ENCODE measurements around the gene LRRC3C.

LRRC3C gene

DNA sequence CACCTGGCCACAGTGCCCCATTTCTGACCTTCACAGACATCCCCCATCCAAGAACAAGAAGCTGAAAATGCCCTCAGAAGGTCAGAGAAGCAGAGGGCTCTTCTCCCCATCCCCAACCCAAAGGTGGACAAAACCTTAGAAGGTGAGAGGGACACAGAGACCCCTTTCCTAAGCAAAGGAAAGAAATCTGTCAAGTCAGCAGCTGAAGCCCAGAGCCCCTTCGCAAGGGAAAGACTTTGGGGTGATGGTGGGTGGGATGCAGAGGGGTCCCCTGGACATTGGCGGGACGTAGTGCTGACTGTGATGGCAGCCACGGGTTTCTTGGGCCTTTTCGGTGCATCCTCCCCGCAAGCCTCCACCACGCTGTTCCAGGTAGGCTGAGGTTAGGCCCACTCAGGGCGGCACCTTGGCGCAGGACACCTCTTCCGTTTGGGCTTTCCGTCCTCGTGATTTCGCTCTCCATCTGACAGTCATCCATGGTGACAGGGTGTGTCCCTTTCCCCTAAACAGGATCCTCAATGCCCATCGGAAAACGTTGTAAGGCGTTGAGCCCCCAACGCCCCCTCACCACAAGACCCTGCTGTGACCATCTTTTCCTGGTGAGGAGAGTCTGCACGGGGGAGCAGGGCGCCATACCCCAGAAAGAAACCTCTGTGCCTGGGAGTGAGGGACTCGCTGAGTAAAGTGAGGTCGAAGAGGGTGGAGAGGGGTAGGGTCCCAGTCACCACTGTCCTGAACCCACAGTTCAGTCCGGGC lies 24.6 kb downstream of the LRRC3C start:
- DNase-seq = no peak

DNA sequence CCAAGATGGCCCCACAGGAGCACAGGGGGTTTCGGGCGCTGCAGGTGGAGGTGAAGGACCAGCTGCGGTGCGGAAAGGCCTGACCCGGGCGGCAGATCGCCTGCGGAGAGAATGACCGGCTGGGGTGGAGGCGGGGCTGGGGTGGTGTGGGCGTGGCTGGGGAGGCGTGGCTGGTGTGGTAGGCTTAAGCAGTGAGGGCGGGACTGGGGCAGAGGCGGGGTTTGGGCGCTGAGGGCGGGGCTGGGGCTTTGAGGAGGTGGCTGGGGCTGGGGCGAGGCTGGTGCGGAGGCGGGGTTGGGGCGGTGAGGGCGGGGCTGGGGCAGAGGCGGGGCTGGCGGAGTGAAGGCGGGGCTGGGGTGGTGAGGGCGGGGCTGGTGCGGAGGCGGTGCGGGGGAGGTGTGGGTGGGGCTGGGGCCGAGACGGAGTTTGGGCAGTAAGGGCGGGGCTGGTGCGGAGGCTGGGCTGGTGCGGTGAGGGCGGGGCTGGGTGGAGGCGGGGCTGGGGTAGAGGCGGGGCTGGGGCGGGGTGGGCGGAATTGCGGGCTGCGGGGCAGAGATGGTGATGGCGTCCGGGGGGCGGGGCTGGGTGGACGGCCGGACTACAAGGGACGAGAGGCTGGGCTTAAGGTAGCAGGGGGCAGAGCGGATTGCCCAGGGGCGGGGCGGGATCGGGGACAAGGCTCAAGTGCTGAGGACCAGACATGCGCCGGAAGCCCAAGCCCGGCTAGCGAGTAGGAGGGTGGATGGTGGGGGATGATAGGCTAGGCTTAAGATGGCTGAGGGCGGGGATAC lies 25.3 kb downstream of the LRRC3C start:
- peak; percentile 93 for DNase-seq

DNA sequence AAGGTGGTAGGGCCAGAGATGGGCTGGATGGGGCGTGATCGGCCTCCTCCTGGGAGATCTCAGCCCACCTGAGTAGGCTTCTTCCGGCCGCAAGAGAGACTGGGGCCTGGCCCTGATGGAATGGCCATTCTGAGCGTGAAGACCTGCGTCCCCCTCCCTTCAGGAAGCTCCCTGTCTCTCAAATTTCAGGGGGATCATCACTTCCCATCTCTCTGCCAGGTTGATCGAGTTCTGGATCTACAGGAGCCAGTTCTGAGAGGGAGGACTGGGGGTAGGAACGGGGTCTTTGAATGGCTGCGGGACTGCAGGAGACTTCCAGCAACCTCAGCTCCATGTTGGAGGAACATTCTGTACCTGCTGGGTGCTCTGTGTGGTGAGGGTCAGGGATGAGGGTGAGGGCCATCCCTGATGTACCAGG lies 25.9 kb downstream of the LRRC3C start:
- no peak for DNase-seq

DNA sequence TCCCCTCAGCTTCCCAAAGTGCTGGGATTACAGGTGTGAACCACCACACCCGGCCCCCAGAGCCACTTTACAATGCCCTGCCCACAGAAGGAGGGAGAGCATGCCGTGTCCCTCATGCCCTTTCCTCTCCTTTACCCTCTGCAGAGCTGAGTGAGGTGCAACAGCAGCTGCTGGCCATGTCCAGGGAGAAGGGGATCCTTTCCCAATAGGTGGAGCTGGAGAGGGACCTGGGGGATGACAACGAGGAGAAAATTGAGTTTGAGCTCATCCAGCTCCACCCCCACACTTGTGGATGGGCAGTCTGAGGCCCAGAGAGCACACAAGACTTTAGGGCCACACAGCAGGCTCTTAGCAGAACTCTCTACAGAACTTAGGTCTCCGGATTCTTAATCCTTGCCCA lies 27.3 kb downstream of the LRRC3C start:
- DNase-seq = no peak

DNA sequence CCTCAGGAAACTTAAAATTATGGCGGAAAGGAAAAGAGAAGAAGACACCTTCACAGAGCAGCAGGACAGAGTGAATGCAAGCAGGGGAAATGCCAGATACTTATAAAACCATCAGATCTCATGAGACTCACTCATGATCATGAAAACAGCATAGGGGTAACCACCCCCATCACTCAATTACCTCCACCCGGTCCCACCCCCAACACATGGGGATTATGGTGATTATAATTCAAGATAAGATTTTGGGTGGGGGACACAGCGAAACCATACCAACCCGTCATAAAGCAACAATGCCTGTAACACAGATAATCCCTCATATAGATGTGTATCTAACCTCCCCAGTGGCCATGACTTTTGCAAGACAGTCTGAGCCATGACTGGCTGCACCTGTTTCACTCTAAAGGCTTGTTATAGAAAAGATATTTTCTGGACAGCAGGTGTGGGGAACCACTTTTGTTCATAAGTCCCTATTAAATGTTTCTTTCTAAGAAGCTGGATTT lies 28.2 kb downstream of the LRRC3C start:
- DNase-seq = no peak

DNA sequence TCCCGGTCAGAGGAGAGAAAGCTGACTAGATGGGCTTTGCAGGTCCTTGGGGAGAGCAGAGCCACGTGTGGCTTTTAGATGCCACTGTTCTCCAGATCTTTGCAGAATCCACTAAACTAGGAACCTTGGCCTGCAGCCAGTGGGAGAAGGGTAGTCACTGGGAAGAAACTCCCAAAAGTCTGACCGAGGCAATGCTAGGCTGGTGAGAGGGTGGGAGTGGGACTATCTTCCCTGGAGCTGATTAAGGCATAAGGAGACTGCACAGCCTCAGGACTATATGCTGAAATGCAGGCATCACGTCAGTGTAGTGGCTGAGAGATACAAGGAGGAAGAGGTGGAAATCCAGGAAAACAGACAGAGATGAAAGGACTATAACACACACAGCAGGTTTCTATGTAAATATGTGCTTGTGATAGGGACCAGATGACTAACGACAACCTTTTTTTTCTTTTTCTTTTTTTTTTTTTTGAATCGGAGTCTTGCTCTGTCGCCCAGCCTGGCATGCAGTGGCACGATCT lies 33.1 kb downstream of the LRRC3C start:
- no peak for DNase-seq

DNA sequence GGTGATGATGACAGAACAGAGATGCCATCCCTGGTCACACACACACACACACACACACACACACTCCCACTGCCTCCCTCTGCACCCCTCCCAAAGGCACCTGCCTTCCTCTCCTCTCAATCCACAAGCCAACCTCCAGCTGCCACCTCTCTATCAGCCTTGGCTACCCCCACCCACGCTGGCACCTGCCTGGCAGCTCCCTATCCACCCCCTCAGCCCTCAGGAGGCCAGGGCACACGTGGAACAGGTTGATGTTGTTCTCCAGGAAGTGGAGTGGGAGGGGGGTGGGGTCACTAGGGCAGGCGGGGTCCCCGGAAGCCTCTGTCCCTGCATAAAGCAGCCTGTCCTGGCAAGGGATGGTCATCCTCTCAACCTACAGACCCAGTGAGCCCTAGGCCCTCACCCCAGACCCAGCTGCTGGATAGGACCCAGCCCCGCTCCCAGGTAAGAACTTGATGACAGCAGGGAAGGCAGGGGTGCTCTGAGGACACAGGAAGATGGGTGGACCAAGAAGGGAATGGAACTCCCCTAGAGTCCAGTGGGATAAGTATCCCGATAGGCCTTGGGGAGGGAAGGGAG lies 35.2 kb downstream of the LRRC3C start, which contains the start of gene GSDMA:
GSDMA (plus strand) TSS at position 363 of the 579 bp plus-strand sequence. CDS start 2,684 bp downstream, outside the sequence.
- no peak for DNase-seq

DNA sequence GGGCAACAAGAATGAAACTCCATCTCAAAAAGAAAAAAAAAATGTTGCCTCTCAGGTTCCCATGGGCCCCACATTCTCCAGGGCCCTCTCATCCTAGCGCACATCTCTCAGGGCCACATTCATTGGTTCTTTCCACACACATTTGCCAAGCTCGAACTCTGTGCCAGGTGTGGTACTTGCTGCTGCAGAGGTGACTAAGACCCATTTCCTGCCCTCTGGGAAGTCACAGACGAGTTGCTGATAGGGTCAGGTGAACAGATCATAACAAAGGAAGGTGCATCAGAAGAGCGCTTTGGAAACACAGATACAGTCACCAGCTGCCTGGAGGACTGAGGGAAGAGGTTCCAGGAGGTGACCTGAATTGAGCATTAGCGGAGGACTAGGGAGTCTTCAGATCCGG lies 36.3 kb downstream of the LRRC3C start:
- peak; percentile 38 for DNase-seq

DNA sequence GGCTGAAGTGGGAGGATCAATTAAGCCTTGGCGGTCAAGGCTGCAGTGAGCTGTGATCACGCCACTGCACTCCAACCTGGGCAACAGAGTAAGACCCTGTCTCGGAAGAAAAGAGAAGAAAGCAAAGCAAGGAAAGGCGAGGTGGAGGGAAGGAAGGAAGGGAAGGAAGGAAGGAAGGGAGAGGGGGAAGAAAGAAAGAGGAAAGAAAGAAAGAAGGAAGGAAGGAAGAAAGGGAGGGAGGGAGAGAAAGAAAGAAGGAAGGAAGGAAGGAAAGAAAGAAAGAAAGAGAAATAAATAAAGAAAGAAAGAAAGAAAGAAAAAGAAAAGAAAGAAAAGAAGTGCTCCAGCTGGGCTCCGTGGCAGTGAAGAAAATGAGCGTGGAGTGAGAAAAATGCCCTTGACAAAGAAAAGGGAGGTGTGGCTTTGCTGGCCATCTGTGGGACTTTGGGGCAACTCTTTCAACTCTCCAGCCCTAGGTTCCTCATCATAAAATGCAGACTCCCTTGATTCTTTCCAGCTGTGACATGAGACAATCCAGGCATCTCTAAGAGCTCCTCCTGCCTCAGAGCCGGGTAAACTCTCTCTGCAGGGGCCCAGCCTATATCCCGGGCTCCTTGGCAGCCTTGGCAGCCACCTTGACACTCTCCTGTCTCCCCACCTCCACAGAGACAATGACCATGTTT lies 37.6 kb downstream of the LRRC3C start:
- no peak for DNase-seq

DNA sequence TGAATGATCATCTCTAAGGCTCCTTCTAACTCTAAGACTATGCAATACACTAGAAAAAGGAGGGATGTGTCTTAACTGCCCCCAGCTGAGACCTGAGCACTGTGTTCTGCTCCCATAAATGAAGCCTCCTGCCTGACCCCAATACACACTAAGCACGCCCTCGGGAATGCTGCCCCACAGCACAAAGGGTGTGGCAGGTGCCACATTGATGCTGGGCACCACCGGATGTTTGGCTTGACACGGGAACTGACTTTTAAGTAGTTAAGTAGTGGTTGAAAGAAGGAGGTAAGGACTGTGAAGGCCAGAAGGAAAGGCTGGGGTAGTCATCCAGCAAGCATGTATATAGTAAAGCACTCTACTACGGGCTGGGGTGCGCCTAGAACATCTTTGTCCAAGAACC lies 39.2 kb downstream of the LRRC3C start:
- no peak for DNase-seq

DNA sequence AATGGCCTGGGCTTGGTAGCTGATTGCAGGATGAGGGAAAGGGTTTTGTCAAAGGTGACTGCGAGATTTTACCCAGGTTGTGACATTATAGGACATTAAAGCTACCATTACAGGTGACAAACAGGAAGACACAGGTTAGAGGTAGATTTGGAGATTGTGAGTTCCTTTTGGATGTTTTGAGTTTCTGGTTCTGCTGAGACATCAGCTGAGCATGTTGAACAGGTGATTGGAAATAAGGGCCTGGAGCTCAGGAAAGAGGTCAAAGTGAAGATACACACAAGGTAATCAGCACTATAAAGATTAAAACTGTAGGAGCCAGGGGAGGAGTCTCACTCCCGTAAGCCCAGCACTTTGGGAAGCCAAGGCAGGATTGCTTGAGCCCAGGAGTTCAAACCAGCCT lies 41.2 kb downstream of the LRRC3C start:
- no peak for DNase-seq

DNA sequence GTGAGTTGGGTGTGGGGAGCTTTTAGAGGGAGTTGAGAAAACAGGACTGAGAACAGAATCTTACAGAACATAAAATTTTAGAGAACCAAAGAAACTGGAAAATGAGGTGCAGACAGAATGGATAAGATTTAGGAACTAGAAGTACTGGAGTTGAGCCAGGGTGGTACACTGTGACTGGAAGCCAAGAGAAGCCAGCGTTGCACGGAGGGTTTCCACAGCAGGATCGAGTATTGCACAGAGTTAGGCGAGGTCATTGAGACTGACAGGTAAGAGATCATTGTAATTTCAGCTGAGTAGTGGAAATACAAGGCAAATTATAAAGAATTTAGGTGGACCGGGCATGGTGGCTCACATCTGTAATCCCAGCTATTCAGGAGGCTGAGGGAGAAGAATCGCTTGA lies 41.8 kb downstream of the LRRC3C start:
- DNase-seq = no peak

DNA sequence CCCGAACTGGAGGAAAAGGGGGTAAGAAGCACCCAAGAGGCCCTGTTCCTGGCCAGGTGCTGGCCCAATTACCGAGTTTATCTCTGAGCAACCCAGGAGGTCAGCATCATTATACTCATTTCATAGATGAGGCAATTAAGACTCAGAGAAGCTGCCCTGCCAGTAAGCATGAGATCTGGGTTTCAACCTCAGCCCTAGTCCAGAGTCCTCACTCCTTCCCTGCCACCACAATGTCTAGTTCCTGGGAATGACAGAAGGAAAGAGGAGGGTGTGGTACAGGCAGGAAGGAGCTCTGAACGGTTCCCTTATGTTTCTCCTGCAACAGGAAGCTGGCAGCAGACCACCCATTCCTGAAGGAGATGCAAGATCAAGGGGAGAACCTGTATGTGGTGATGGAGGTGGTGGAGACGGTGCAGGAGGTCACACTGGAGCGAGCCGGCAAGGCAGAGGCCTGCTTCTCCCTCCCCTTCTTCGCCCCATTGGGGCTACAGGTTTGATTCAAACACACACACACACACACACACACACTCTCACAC lies 42.7 kb downstream of the LRRC3C start:
- no peak for DNase-seq

DNA sequence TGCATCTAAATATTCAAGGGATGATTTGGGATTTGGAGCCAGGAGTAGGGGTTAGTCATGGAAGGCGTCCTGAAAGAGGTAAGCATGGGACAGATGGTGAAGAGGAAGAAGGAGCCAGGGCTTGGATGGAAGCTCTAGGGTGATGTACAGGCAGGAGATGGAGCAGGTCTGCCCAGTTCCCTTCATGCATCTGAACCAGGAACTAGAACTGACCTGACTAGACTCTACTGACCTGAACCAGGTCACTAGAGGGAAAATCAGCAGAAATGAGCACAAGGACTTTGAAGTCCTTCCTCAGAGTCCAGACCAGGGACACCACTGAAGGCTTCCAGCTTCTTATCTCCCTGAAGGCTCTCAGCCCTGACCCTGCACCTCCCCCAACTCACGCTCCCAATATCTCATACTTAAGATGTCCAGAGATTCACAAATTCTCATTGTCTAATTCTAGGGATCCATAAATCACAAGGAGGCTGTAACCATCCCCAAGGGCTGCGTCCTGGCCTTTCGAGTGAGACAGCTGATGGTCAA lies 43.6 kb downstream of the LRRC3C start:
- no peak for DNase-seq

DNA sequence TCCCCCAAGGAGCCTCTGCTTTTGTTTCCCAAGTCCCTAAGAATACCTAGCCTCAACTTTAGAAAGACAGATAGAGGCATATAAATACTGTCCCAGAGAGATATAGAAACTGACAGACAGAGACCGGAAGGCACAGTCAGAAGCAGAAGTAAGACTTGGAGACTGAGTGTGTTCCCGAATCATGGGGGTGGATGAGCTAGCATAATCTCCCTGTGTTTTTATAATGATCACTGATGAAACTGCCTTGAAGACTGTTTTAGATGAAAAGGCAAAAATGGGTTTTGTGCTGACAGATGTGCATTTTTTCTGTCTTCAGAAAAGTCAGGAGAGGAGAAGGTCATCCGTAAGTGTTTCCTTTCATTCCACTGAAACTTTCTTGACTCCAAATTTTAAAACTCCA lies 44.7 kb downstream of the LRRC3C start:
- no peak for DNase-seq

DNA sequence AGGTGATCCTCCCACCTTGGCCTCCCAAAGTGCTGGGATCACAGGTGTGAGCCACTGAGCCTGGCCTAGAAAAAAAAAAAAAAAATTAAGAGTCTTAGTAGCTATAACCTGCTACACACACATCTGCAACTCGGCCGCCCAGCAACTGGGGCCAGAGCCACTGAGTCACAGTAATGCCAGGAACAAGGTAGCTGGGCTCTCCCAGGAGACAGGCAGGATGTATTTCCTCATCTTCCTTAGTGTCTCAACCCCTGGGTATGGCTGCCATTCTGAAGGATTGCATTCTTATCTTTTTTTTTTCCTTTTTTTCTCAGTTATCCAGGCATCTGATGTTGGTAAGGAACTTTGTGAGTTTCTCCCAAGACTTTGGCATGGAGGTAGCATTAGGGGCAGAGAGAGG lies 46.0 kb downstream of the LRRC3C start:
- DNase-seq = no peak

DNA sequence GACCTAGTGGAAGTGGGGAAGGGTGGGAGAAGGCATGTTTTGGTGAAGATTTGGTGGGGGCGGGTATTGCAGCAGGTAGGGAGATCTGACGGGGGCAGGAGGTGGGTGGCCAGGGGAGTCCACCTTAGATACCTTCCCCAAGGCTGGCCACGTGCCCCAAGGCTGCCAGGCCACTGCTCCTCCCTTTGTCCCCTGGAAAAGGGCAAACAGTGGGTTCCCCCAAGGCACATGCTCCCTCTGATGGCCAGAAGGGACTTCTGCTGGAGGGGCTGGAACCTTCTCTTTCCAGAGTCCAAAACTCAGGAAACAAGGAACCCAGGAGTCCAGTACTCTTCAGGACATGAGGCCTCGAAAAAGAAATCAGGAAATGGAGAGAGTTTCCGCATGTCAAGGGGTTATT lies 46.9 kb downstream of the LRRC3C start:
- DNase-seq = no peak

DNA sequence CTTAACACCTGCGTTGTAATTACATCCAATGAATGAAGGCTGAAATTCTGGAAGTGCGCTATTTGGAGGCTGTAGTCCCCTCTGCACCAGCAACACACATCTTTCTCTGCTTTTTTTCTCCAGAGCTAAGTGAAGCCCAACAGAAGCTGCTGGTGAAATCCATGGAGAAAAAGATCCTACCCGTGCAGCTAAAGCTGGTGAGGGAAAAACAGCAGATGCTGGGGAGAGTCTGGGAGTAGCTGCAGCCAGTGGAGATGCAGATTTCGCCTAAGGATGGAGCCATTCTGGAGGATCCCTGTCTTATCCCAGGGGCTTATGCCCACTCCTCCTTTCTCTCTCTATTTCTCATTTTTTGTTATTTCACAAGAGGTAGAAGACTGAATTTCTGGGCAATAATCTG lies 48.3 kb downstream of the LRRC3C start:
- DNase-seq = no peak

DNA sequence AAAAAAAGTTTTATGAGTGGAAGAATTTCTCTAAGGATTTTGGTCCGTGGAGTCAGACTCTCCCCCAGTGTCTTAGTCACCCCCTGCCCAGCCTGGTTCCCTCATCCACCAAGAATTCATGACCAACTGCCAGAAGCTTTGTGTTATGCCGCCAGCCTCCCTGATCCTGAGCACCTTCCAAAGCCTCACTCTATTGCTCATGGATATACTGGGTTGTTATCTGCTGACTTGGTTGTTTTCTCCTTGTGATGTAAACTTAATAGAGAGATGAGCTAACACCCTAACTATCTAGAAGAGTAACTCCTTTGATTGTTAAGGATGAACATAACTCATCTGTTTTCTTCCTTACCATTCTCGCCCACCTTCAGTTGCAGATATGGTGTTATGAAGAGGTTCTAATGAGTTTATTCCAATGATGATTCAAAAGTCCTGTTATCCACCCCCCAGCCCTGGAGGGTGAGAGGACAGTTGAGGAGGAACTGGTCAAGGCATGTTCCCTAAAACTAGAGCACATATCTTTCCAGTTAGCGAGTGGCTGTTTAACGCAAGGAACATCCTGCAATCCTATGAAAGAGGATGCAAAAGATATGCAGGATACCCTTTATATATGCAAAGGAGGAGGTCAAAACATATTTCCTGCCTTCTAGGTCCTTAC lies 51.6 kb downstream of the LRRC3C start:
- DNase-seq = no peak

DNA sequence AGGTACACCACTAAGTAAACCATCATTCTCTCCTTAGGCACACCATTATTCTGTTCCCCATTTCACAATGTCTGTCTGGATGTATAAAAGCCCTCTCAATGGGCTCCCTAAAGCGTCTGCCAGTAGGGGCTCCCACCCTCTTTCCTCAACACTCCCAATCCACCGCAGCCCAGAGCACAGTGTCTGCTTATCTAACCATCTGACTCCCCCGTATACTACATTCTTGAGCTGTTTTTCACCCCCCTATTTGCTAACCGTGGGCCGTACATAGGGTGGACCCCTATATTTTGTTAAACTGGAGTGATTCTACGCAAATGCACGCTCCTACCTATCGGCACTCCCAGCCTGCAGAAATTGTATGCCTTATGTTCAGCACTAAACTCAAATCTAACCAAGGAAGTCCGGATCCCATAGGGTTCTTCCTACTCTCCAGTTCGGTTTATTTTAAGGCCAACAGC lies 52.4 kb downstream of the LRRC3C start:
- no peak for DNase-seq

DNA sequence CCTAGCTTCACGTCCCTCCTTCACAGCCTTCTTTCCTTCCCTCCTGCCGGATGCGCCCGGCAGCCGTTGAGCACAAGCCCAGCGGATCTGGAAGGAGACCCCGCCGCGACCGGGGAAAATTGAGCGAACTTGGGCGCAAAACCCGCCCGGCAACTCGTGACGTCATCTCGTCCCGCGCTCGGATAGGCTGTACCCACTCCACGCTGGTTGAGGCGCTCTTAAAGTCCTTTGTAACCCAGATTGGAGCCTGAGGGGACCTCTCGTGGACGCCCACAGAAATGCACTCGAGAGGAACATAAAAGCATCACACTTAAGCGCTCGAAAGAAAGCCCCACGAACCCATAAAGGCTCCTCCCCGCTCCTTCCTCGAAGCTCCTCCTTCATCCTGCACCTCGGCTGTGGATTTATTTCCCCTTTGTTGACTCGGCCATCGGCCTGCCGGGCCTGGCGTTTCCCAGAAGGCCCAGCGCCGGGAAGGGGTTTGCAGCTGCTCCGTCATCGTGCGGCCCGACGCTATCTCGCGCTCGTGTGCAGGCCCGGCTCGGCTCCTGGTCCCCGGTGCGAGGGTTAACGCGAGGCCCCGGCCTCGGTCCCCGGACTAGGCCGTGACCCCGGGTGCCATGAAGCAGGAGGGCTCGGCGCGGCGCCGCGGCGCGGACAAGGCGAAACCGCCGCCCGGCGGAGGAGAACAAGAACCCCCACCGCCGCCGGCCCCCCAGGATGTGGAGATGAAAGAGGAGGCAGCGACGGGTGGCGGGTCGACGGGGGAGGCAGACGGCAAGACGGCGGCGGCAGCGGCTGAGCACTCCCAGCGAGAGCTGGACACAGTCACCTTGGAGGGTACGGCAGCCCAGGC lies 53.0 kb downstream of the LRRC3C start, which contains the start of gene PSMD3:
PSMD3 (plus strand) TSS at position 457 of the 856 bp plus-strand sequence; CDS start at position 621, 164 bp downstream.
- peak; percentile 96 for DNase-seq

All from activated T-cell treated with anti-CD3 and anti-CD28 coated beads, Interleukin-2, amount 50 U/mL, for 1 hour (primary cell).